Astrocyte of the hippocampus (primary cell): ENCODE results near the gene CIZ1.

Source experiments
- DNase-seq: peaks from one replicate; pipeline ENCODE4 v3.0.0; 2011; ENCODE audit warnings: low read depth, low spot score

Gene CIZ1

GRCh38 chr9:128127568-128127989 is 63.8 kb downstream of the CIZ1 start, which contains the start of gene PTGES2:
PTGES2 (minus strand) TSS chr9:128127729; CDS start chr9:128127717, 12 bp downstream.
- peak; percentile 95 for DNase-seq

GRCh38 chr9:128125580-128126354 is 65.6 kb downstream of the CIZ1 start:
- no peak for DNase-seq

- DNase-seq, result peak; percentile 62
These were observed 66.3 kb downstream of the CIZ1 start for GRCh38 chr9:128124873-128125579.

- DNase-seq, result no peak
These were observed 66.9 kb downstream of the CIZ1 start for GRCh38 chr9:128124451-128124850.

GRCh38 chr9:128123451-128124080 is 67.8 kb downstream of the CIZ1 start:
- no peak for DNase-seq

- DNase-seq, result no peak
These were observed 68.6 kb downstream of the CIZ1 start for GRCh38 chr9:128122809-128123175.

GRCh38 chr9:128121924-128122808 is 69.2 kb downstream of the CIZ1 start:
- no peak for DNase-seq

- no peak for DNase-seq
These were observed 69.9 kb downstream of the CIZ1 start for GRCh38 chr9:128121466-128121810.

- DNase-seq, result no peak
These were observed 70.5 kb downstream of the CIZ1 start for GRCh38 chr9:128120741-128121465.

- DNase-seq, result no peak
These were observed 71.2 kb downstream of the CIZ1 start for GRCh38 chr9:128120061-128120740.

- no peak for DNase-seq
These were observed 72.3 kb downstream of the CIZ1 start for GRCh38 chr9:128118971-128119665.

- DNase-seq, result no peak
These were observed 72.9 kb downstream of the CIZ1 start for GRCh38 chr9:128118472-128118857.

GRCh38 chr9:128117613-128118471 is 73.5 kb downstream of the CIZ1 start:
- DNase-seq, result peak; percentile 95

- no peak for DNase-seq
These were observed 75.0 kb downstream of the CIZ1 start for GRCh38 chr9:128116104-128117083.
